Hepatocyte (in vitro differentiated cells): Measurements from ENCODE around the gene C6orf89. TPM values are rescaled to one million over a fixed set of nuclear protein-coding genes. Genes with fewer than 3 reads are reported as not detected.

Experiments
- DNase-seq: peaks from one replicate; pipeline ENCODE4 v3.0.0-alpha.2; 2016; ENCODE audit warnings: low spot score
- H2AFZ ChIP-seq: fragments of 200-600 bp; sonication (generic); 2 replicates; pipeline ENCODE4 v1.6.0; 2016; ENCODE audit warnings: antibody characterized with exemption, mild to moderate bottlenecking
- H3K27ac ChIP-seq: fragments of 200-600 bp; sonication (generic); 2 replicates; pipeline ENCODE4 v1.5.1; 2016; ENCODE audit warnings: mild to moderate bottlenecking
- H3K27me3 ChIP-seq: fragments of 200-600 bp; sonication (generic); 2 replicates; pipeline ENCODE4 v1.6.1; 2016
- H3K36me3 ChIP-seq: fragments of 200-600 bp; sonication (generic); replicated peaks from 2 replicates; pipeline ENCODE4 v1.5.1; 2016; ENCODE audit warnings: low read depth; ENCODE audit not compliant: insufficient read depth
- H3K4me1 ChIP-seq: fragments of 200-600 bp; sonication (generic); 2 replicates; pipeline ENCODE4 v1.5.1; 2016; ENCODE audit warnings: mild to moderate bottlenecking, moderate library complexity; ENCODE audit not compliant: insufficient read depth
- H3K4me2 ChIP-seq: fragments of 200-600 bp; sonication (generic); 2 replicates; pipeline ENCODE4 v1.6.0; 2016
- H3K4me3 ChIP-seq: fragments of 200-600 bp; sonication (generic); 2 replicates; pipeline ENCODE4 v1.5.1; 2016; ENCODE audit warnings: mild to moderate bottlenecking
- H3K79me2 ChIP-seq: fragments of 200-600 bp; sonication (generic); 2 replicates; pipeline ENCODE4 v1.6.0; 2017; ENCODE audit warnings: mild to moderate bottlenecking
- H3K9me2 ChIP-seq: fragments of 200-600 bp; sonication (generic); replicated peaks from 2 replicates; pipeline ENCODE4 v1.6.0; 2017; ENCODE audit warnings: mild to moderate bottlenecking; ENCODE audit not compliant: insufficient read depth
- H3K9me3 ChIP-seq: fragments of 200-600 bp; sonication (generic); 2 replicates; pipeline ENCODE4 v1.5.1; 2016; ENCODE audit warnings: low read depth, mild to moderate bottlenecking
- H4K20me1 ChIP-seq: fragments of 200-600 bp; sonication (generic); 2 replicates; pipeline ENCODE4 v1.6.0; 2016; ENCODE audit warnings: mild to moderate bottlenecking; ENCODE audit not compliant: insufficient read depth, poor library complexity, severe bottlenecking
- EZH2 ChIP-seq: fragments of 200-600 bp; sonication (generic); IDR thresholded peaks from 2 replicates; pipeline ENCODE4 v1.6.1; 2016; ENCODE audit warnings: antibody characterized with exemption, mild to moderate bottlenecking, borderline replicate concordance
- EZH2phosphoT487 ChIP-seq: fragments of 200-600 bp; sonication (generic); IDR thresholded peaks from one replicate; pipeline ENCODE4 v1.6.1; 2018; ENCODE audit warnings: antibody characterized with exemption, mild to moderate bottlenecking, low read depth, moderate library complexity; ENCODE audit not compliant: unreplicated experiment, severe bottlenecking
- WGBS: methylation state at CpG from one replicate; pipeline ENCODE4 v1.1.6; 2016; ENCODE audit warnings: low lambda C conversion rate; ENCODE audit errors: missing lambda C conversion rate; 5-methylcytosine and 5-hydroxymethylcytosine counted together
- polyA plus RNA-seq: library from polyadenylated mRNA; unstranded; fragments of >200 nt; fragmentation: Nextera tagmentation; extraction: Ambion mirVana; gene quantifications from 2 replicates; pipeline ENCODE4 v1.2.1, GENCODE V29; 2016
- total RNA-seq: library from RNA; depleted of rRNA; stranded (reverse); fragments of >200 nt; gene quantifications from 2 replicates; pipeline ENCODE4 v1.2.3, GENCODE V29; 2014
- TF ChIP-seq, protein P1 (sequence below): fragments of 200-600 bp; sonication (generic); IDR thresholded peaks from 2 replicates; pipeline ENCODE4 v1.5.1; 2016; ENCODE audit warnings: antibody characterized with exemption, mild to moderate bottlenecking; ENCODE audit not compliant: poor library complexity

Gene C6orf89
- total and polyA plus RNA-seq, 2 experiments from 2014 or later = 39.6 to 45.2 TPM

DNA sequence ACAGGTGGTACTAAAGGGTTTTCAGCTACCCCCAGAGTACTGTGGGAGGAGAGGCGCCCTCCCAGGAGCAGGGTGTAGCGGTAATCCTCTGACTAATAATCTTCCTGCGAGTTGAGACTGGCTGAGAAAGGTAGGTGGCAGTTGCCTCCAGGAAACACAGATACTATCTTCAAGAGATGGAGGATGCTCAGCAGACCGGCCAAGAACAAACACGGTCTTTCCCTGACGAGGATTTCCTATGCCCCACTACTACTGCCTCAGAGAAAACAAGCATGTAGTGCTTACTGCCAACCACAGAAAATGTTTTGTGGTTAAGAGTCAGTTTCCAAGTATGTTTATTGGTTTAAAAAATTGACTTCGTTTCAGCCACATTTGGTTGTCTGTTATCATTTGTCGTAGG is 26.8 kb downstream of the C6orf89 start:
- H3K27me3 ChIP-seq = no peaks in the 10 kb centered on the region

DNA sequence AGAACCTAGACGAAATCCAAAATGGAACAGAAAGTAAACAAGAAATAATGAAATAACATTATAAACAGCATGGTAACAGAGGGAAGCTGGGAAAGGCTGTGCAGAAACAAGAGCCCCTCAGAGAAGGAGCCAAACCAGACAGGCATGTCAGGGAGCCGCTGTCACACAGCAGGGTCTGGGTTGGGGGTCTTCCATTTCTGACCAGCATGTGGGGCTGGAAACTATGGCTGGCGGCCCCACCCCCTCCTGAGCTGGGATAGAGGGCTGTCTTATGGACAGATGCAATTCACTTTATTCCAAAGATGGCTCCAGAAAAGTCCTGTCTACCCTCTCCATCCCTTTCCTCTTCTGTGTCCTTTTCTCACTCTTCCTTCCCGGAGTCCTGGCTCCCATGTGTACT is 27.3 kb downstream of the C6orf89 start:
- no peak for TF ChIP-seq EZH2phosphoT487
- TF ChIP-seq EZH2 = no peak
- TF ChIP-seq, protein P1, sequence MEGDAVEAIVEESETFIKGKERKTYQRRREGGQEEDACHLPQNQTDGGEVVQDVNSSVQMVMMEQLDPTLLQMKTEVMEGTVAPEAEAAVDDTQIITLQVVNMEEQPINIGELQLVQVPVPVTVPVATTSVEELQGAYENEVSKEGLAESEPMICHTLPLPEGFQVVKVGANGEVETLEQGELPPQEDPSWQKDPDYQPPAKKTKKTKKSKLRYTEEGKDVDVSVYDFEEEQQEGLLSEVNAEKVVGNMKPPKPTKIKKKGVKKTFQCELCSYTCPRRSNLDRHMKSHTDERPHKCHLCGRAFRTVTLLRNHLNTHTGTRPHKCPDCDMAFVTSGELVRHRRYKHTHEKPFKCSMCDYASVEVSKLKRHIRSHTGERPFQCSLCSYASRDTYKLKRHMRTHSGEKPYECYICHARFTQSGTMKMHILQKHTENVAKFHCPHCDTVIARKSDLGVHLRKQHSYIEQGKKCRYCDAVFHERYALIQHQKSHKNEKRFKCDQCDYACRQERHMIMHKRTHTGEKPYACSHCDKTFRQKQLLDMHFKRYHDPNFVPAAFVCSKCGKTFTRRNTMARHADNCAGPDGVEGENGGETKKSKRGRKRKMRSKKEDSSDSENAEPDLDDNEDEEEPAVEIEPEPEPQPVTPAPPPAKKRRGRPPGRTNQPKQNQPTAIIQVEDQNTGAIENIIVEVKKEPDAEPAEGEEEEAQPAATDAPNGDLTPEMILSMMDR = no peak
- H4K20me1 ChIP-seq = no peaks in the 10 kb centered on the region
- no peak overlapping the region for H3K4me3 ChIP-seq
- DNase-seq = no peak
- H3K4me2 ChIP-seq = peak overlapping the region; percentile 32
- H2AFZ ChIP-seq = no peak overlapping the region
- no peaks in the 10 kb centered on the region for H3K9me2 ChIP-seq
- H3K4me1 ChIP-seq = peaks cover 34% of the 10 kb centered on the region
- no peaks in the 10 kb centered on the region for H3K27me3 ChIP-seq
- no peaks in the 10 kb centered on the region for H3K36me3 ChIP-seq
- no peaks in the 10 kb centered on the region for H3K79me2 ChIP-seq
- H3K9me3 ChIP-seq = no peaks in the 10 kb centered on the region
- H3K27ac ChIP-seq = peak overlapping the region; percentile 84
- WGBS = 82% methylated on average over 4 of the region's 4 CpGs

More for the DNA sequence above, 26.8 kb downstream of the C6orf89 start:
- Histone ChIP-seq H3K9me3 (no peaks in the 10 kb centered on the region), H3K4me2 (no peak overlapping the region), H3K79me2 (no peaks in the 10 kb centered on the region), H3K9me2 (no peaks in the 10 kb centered on the region), H3K27ac (peak overlapping the region; percentile 84), H4K20me1 (no peaks in the 10 kb centered on the region), H3K4me3 (no peak overlapping the region), H2AFZ (no peak overlapping the region), H3K4me1 (peaks cover 30% of the 10 kb centered on the region), H3K36me3 (no peaks in the 10 kb centered on the region)
- WGBS = 52% methylated on average over 8 of the region's 8 CpGs
- TF ChIP-seq, protein P1 = no peak
- no peak for TF ChIP-seq EZH2phosphoT487
- no peak for TF ChIP-seq EZH2
- DNase-seq = peak; percentile 30

DNA sequence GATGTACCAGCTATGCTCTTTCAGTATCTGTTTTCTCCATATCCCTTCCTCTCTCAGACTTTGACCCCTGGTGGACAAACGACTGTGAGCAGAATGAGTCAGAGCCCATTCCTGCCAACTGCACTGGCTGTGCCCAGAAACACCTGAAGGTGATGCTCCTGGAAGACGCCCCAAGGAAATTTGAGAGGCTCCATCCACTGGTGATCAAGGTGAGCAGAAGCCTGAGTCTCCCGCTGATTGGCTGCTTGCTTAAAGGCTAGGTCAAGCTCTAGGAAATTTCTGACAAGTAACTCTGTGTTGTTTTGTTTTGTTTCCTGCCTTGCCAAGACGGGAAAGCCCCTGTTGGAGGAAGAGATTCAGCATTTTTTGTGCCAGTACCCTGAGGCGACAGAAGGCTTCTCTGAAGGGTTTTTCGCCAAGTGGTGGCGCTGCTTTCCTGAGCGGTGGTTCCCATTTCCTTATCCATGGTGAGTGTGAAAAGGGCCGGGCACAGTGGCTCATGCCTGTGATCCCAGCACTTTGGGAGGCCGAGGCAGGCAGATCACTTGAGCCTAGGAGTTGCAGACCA is 28.6 kb downstream of the C6orf89 start:
- H3K36me3 ChIP-seq = no peaks in the 10 kb centered on the region
- 63% methylated on average over 10 of the region's 10 CpGs for WGBS
- H3K4me2 ChIP-seq = no peak overlapping the region
- peaks cover 45% of the 10 kb centered on the region for H3K4me1 ChIP-seq
- H4K20me1 ChIP-seq = no peaks in the 10 kb centered on the region
- H3K27ac ChIP-seq = peak overlapping the region; percentile 84
- no peak overlapping the region for H3K4me3 ChIP-seq
- TF ChIP-seq, protein P1 = peak; percentile 20
- TF ChIP-seq EZH2phosphoT487 = no peak
- TF ChIP-seq EZH2 = no peak
- no peaks in the 10 kb centered on the region for H3K27me3 ChIP-seq
- no peak overlapping the region for H2AFZ ChIP-seq
- no peaks in the 10 kb centered on the region for H3K9me2 ChIP-seq
- no peaks in the 10 kb centered on the region for H3K79me2 ChIP-seq
- peak; percentile 85 for DNase-seq
- H3K9me3 ChIP-seq = no peaks in the 10 kb centered on the region
